Parathyroid adenoma (tissue), 2 donors: ENCODE data around the gene CCDC47.

Experiments used
- H2AFZ ChIP-seq: fragments of 300-600 bp; sonication (generic); one replicate; pipeline ENCODE4 v1.7.0; 2017; ENCODE audit warnings: antibody characterized with exemption, mild to moderate bottlenecking
- H3K27ac ChIP-seq: fragments of 300-600 bp; sonication (generic); one replicate; pipeline ENCODE4 v1.7.0; 2017
- H3K27me3 ChIP-seq: fragments of 300-600 bp; sonication (generic); one replicate; pipeline ENCODE4 v1.7.0; 2017; ENCODE audit warnings: low read length; ENCODE audit not compliant: control insufficient read depth, insufficient read depth
- H3K36me3 ChIP-seq: fragments of 300-600 bp; sonication (generic); one replicate; pipeline ENCODE4 v1.7.0; 2017; ENCODE audit warnings: low read length; ENCODE audit not compliant: control insufficient read depth, insufficient read depth
- H3K4me1 ChIP-seq: fragments of 300-600 bp; sonication (generic); one replicate; pipeline ENCODE4 v1.7.0; 2017; ENCODE audit warnings: control low read depth
- H3K4me2 ChIP-seq: fragments of 300-600 bp; sonication (generic); one replicate; pipeline ENCODE4 v1.7.0; 2017; ENCODE audit warnings: low read length
- H3K4me3 ChIP-seq: fragments of 300-600 bp; sonication (generic); one replicate; pipeline ENCODE4 v1.7.0; 2017; ENCODE audit warnings: low read depth, low read length
- H3K79me2 ChIP-seq: fragments of 300-600 bp; sonication (generic); one replicate; pipeline ENCODE4 v1.7.0; 2017; ENCODE audit warnings: control low read depth
- H3K9ac ChIP-seq: fragments of 300-600 bp; sonication (generic); one replicate; pipeline ENCODE4 v1.7.0; 2017; ENCODE audit warnings: mild to moderate bottlenecking
- H3K9me3 ChIP-seq: fragments of 300-600 bp; sonication (generic); one replicate; pipeline ENCODE4 v1.7.0; 2017; ENCODE audit warnings: low read length; ENCODE audit not compliant: control insufficient read depth
- TF ChIP-seq, protein P1 (sequence below): fragments of 300-600 bp; sonication (generic); IDR thresholded peaks from one replicate; pipeline ENCODE4 v1.7.0; 2017; ENCODE audit warnings: antibody characterized with exemption, mild to moderate bottlenecking
- donor health status: primary hyperparathyroidism.

Gene CCDC47

GRCh38 chr17:63699638-63700527 lies 73.5 kb downstream of the CCDC47 start, which contains the start of gene LIMD2:
TSS of gene LIMD2 (minus strand) at chr17:63700125. CDS start at chr17:63699298, 827 bp downstream.
- Histone ChIP-seq H3K4me3 (peak within 1 kb of the TSS; percentile 31), H3K27ac (peak within 1 kb of the TSS; percentile 22), H3K79me2 (no peaks in the 10 kb centered on the region), H3K4me2 (peak within 1 kb of the TSS; percentile 63), H3K9me3 (no peaks in the 10 kb centered on the region), H3K27me3 (no peaks in the 10 kb centered on the region), H2AFZ (peak within 1 kb of the TSS; percentile 79), H3K4me1 (peaks cover 4% of the 10 kb centered on the region), H3K36me3 (no peaks in the 10 kb centered on the region), H3K9ac (no peak within 1 kb of the TSS)
- TF ChIP-seq, protein P1, sequence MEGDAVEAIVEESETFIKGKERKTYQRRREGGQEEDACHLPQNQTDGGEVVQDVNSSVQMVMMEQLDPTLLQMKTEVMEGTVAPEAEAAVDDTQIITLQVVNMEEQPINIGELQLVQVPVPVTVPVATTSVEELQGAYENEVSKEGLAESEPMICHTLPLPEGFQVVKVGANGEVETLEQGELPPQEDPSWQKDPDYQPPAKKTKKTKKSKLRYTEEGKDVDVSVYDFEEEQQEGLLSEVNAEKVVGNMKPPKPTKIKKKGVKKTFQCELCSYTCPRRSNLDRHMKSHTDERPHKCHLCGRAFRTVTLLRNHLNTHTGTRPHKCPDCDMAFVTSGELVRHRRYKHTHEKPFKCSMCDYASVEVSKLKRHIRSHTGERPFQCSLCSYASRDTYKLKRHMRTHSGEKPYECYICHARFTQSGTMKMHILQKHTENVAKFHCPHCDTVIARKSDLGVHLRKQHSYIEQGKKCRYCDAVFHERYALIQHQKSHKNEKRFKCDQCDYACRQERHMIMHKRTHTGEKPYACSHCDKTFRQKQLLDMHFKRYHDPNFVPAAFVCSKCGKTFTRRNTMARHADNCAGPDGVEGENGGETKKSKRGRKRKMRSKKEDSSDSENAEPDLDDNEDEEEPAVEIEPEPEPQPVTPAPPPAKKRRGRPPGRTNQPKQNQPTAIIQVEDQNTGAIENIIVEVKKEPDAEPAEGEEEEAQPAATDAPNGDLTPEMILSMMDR, result no peak

GRCh38 chr17:63698886-63699637 lies 74.3 kb downstream of the CCDC47 start:
- TF ChIP-seq, protein P1, result no peak
- peak overlapping the region; percentile 13 for H3K27ac ChIP-seq
- peak overlapping the region; percentile 51 for H3K4me2 ChIP-seq
- no peaks in the 10 kb centered on the region for H3K9me3 ChIP-seq
- no peaks in the 10 kb centered on the region for H3K36me3 ChIP-seq
- H3K4me1 ChIP-seq, result peaks cover 4% of the 10 kb centered on the region
- peak overlapping the region; percentile 65 for H2AFZ ChIP-seq
- no peak overlapping the region for H3K9ac ChIP-seq
- H3K27me3 ChIP-seq, result no peaks in the 10 kb centered on the region
- H3K79me2 ChIP-seq, result no peaks in the 10 kb centered on the region
- peak overlapping the region; percentile 31 for H3K4me3 ChIP-seq

DNA sequence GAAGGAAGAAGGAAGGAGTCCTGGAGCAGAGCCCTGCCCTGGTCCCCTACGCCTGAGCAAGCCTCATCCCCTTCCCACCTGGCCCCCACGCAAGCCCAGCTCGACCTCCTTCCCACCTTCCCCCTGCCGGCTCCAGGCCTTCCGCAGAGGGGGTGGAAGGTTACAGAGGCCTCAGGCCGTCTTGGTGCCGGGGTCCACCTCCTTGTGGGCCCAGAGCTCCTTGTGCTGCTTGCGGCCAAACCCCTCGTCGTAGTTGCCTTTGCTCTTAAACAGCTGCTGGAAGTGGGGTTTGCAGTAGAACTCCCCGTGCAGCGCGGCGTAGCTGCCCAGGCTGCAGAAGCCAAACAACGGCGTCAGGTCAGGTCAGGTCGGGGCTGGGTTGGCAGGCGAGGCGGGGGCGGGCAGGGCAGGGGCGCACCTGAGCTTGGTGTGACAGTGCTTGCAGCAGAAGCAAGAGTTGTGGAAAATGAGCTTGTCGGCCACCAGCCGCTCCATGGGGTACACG lies 75.0 kb downstream of the CCDC47 start:
- TF ChIP-seq, protein P1, result no peak
- Histone ChIP-seq H3K4me2 (no peak overlapping the region), H3K4me3 (no peak overlapping the region), H3K27me3 (no peaks in the 10 kb centered on the region), H3K9me3 (no peaks in the 10 kb centered on the region), H2AFZ (peak overlapping the region; percentile 65), H3K27ac (no peak overlapping the region), H3K36me3 (no peaks in the 10 kb centered on the region), H3K4me1 (peaks cover 4% of the 10 kb centered on the region), H3K9ac (no peak overlapping the region), H3K79me2 (no peaks in the 10 kb centered on the region)

- peaks cover 4% of the 10 kb centered on the region for H3K4me1 ChIP-seq
- H3K4me3 ChIP-seq, result no peak overlapping the region
- H3K27ac ChIP-seq, result peak overlapping the region; percentile 24
- no peak overlapping the region for H3K4me2 ChIP-seq
- no peaks in the 10 kb centered on the region for H3K36me3 ChIP-seq
- TF ChIP-seq, protein P1, result peak; percentile 59
- no peak overlapping the region for H3K9ac ChIP-seq
- no peaks in the 10 kb centered on the region for H3K9me3 ChIP-seq
- no peak overlapping the region for H2AFZ ChIP-seq
- H3K79me2 ChIP-seq, result no peaks in the 10 kb centered on the region
- no peaks in the 10 kb centered on the region for H3K27me3 ChIP-seq
Measured at GRCh38 chr17:63697341-63698286, 75.8 kb downstream of the CCDC47 start.
